Measurements from ENCODE around the gene ZC3H18. TPM values are rescaled to one million over a fixed set of nuclear protein-coding genes. Genes with fewer than 3 reads are reported as not detected.

ZC3H18 gene
- total and polyA plus RNA-seq, 2 experiments from 2014 or later: 30.0 to 40.7 TPM

DNA sequence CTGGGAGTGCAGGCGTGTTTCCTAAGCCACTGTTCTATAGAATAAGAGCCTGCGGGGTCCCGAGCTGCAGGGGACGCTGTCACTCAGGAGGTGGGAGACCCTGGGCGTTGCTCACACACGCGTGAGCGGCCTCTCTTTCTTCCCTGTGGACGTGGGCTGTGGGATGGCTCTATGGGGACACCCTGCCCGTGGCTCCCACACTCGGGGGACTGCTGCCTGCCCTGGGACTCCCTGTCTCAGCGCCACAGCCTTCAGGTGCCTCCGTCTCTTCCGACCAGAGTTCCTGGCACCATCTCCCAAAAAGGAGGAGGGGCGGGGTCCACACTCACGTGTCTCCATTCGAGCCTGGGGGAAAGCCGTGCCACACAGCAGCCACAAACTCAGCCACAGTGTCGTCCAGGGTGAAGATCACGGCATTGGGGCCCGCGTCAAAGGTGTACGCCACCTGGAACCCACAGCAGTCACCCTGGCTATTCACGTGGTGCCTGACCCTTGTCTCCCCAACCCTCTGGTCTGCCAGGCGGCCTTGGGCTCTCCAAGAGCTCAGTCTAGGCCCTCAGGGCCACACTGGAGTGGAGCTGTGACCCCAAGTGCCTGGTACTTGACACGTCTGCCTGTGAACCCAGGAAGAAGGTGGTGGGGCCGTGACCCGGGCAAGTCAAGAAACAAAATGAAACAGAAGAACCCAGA, 84.3 kb downstream of the ZC3H18 start (continued):
- TF ChIP-seq ZNF462 (CRISPR knock-in tag; IDR thresholded peaks at IDR 0.05) (no peak), POLR2AphosphoS5 (IDR thresholded peaks at IDR 0.05; ENCODE audit: low read depth) (no peak), CREB1 (CRISPR knock-in tag; IDR thresholded peaks at IDR 0.05; ENCODE audit: low read depth) (no peak), STAT1 (IDR thresholded peaks at IDR 0.05; ENCODE audit: unreplicated experiment) (no peak), NANOG (IDR thresholded peaks at IDR 0.05; ENCODE audit: borderline replicate concordance) (no peak)

GRCh38 chr16:88655053-88655732, 85.0 kb downstream of the ZC3H18 start:
- Mint-ChIP-seq H3K27ac (peak overlapping the region; percentile 31; the same call in 1 of the 2 replicates), H3K36me3 (ENCODE audit: low read depth) (peaks cover 17% of the 10 kb centered on the region), H3K4me1 (peaks cover 4% of the 10 kb centered on the region; the same call in 2 of the 3 replicates), H3K4me3 (no peak overlapping the region), H3K27me3 (ENCODE audit: insufficient read depth, low read depth, poor library complexity) (peaks cover 2% of the 10 kb centered on the region), H3K9me3 (no peaks in the 10 kb centered on the region)
- Histone ChIP-seq H3F3A (replicated peaks; ENCODE audit: low read depth) (0 out of 2 replicates have a peak, but pooled peaks cover 7% of the 10 kb centered on the region), H3K27ac (ENCODE audit: low read depth) (no peak overlapping the region), H3K4me1 (ENCODE audit: insufficient read depth) (peaks cover 4% of the 10 kb centered on the region; the same call in 1 of the 2 replicates), H3K36me3 (ENCODE audit: insufficient read depth) (peaks cover 7% of the 10 kb centered on the region), H2AFZ (no peak overlapping the region), H3K4me2 (no peak overlapping the region), H3K4me3 (no peak overlapping the region), H3K27me3 (ENCODE audit: insufficient read depth) (no peaks in the 10 kb centered on the region), H3K9me2 (ENCODE audit: insufficient read depth) (no peaks in the 10 kb centered on the region), H3K79me2 (replicated peaks; ENCODE audit: insufficient read depth) (peaks cover 23% of the 10 kb centered on the region), H4K20me1 (replicated peaks; ENCODE audit: insufficient read depth) (peaks cover 18% of the 10 kb centered on the region; the same call in 1 of the 2 replicates)
- ATAC-seq (no peak), DNase-seq (ENCODE audit: low spot score) (no peak)
- TF ChIP-seq, protein P1, sequence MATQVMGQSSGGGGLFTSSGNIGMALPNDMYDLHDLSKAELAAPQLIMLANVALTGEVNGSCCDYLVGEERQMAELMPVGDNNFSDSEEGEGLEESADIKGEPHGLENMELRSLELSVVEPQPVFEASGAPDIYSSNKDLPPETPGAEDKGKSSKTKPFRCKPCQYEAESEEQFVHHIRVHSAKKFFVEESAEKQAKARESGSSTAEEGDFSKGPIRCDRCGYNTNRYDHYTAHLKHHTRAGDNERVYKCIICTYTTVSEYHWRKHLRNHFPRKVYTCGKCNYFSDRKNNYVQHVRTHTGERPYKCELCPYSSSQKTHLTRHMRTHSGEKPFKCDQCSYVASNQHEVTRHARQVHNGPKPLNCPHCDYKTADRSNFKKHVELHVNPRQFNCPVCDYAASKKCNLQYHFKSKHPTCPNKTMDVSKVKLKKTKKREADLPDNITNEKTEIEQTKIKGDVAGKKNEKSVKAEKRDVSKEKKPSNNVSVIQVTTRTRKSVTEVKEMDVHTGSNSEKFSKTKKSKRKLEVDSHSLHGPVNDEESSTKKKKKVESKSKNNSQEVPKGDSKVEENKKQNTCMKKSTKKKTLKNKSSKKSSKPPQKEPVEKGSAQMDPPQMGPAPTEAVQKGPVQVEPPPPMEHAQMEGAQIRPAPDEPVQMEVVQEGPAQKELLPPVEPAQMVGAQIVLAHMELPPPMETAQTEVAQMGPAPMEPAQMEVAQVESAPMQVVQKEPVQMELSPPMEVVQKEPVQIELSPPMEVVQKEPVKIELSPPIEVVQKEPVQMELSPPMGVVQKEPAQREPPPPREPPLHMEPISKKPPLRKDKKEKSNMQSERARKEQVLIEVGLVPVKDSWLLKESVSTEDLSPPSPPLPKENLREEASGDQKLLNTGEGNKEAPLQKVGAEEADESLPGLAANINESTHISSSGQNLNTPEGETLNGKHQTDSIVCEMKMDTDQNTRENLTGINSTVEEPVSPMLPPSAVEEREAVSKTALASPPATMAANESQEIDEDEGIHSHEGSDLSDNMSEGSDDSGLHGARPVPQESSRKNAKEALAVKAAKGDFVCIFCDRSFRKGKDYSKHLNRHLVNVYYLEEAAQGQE (IDR thresholded peaks at IDR 0.05; ENCODE audit: unreplicated experiment): no peak
